ENCODE results near the gene RCSD1. TPM values are rescaled to one million over a fixed set of nuclear protein-coding genes. Genes with fewer than 3 reads are reported as not detected.

RCSD1 gene
- total and polyA plus RNA-seq, 2 experiments from 2014 or later = 0.77 to 0.80 TPM

DNA sequence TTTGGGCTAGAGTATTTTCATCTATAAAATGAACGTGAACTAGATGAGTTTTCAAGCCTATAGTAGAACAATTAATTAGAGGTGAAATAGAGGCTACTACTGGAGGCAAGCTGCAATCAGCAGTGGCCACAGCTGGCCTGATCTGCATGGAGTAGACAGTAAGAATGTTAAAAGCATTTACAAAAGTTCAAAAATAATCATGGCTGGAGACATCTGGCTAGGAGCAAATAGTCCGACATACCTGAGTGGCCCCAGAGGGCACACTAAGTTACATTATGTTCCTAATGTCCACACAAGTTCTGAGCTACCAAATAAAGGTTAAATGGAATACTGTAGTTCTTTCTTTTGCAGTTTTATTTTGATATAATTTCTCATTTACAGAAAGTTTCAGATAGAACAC is 119.7 kb downstream of the RCSD1 start:
- Histone ChIP-seq H3K9me2 (replicated peaks; ENCODE audit: insufficient read depth) (no peaks in the 10 kb centered on the region), H3K4me1 (ENCODE audit: insufficient read depth) (no peaks in the 10 kb centered on the region), H3K9me3 (ENCODE audit: low read depth) (no peaks in the 10 kb centered on the region), H2AFZ (no peak overlapping the region), H3K4me2 (no peak overlapping the region), H3K4me3 (no peak overlapping the region), H3K27ac (no peak overlapping the region), H4K20me1 (ENCODE audit: insufficient read depth, poor library complexity, severe bottlenecking) (peaks cover 50% of the 10 kb centered on the region), H3K27me3 (no peaks in the 10 kb centered on the region), H3K36me3 (replicated peaks; ENCODE audit: insufficient read depth, low read depth) (no peaks in the 10 kb centered on the region), H3K79me2 (peaks cover 100% of the 10 kb centered on the region)
- no peak for DNase-seq (ENCODE audit: low spot score)
- TF ChIP-seq EZH2 (IDR thresholded peaks at IDR 0.05; ENCODE audit: borderline replicate concordance) (no peak), EZH2phosphoT487 (IDR thresholded peaks at IDR 0.05; ENCODE audit: low read depth, severe bottlenecking, unreplicated experiment) (no peak)
- TF ChIP-seq, protein P1, sequence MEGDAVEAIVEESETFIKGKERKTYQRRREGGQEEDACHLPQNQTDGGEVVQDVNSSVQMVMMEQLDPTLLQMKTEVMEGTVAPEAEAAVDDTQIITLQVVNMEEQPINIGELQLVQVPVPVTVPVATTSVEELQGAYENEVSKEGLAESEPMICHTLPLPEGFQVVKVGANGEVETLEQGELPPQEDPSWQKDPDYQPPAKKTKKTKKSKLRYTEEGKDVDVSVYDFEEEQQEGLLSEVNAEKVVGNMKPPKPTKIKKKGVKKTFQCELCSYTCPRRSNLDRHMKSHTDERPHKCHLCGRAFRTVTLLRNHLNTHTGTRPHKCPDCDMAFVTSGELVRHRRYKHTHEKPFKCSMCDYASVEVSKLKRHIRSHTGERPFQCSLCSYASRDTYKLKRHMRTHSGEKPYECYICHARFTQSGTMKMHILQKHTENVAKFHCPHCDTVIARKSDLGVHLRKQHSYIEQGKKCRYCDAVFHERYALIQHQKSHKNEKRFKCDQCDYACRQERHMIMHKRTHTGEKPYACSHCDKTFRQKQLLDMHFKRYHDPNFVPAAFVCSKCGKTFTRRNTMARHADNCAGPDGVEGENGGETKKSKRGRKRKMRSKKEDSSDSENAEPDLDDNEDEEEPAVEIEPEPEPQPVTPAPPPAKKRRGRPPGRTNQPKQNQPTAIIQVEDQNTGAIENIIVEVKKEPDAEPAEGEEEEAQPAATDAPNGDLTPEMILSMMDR (IDR thresholded peaks at IDR 0.05; ENCODE audit: poor library complexity) = no peak
- 67% methylated on average over 2 of the region's 2 CpGs for WGBS (ENCODE audit: low lambda C conversion rate, missing lambda C conversion rate)

DNA sequence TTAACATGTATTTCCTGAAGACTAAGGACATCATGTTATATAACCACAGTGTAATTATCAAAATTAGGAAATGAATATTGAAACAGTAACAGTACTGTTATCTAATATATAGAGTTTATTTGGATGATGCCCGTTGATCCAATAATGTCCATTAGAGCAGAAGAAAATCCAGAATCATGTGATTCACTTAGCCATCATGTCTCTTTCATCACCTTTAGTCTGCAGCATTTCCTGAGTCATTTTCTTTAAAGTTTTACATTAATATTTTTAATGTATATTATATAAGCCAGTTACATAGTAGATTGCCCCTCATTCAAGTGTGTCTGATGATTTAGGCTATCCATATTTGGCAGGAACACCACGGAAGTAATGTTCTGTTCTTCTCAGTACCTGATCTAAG is 120.6 kb downstream of the RCSD1 start:
- H4K20me1 ChIP-seq (ENCODE audit: insufficient read depth, poor library complexity, severe bottlenecking) = peaks cover 52% of the 10 kb centered on the region
- no peaks in the 10 kb centered on the region for H3K27me3 ChIP-seq
- no peak overlapping the region for H3K27ac ChIP-seq
- H3K36me3 ChIP-seq (replicated peaks; ENCODE audit: insufficient read depth, low read depth) = no peaks in the 10 kb centered on the region
- WGBS (ENCODE audit: low lambda C conversion rate, missing lambda C conversion rate) = 93% methylated on average over 2 of the region's 2 CpGs
- H3K9me3 ChIP-seq (ENCODE audit: low read depth) = no peaks in the 10 kb centered on the region
- peaks cover 100% of the 10 kb centered on the region for H3K79me2 ChIP-seq
- no peak for TF ChIP-seq EZH2phosphoT487 (IDR thresholded peaks at IDR 0.05; ENCODE audit: low read depth, severe bottlenecking, unreplicated experiment)
- TF ChIP-seq, protein P1 (IDR thresholded peaks at IDR 0.05; ENCODE audit: poor library complexity) = no peak
- no peak for TF ChIP-seq EZH2 (IDR thresholded peaks at IDR 0.05; ENCODE audit: borderline replicate concordance)
- H3K4me1 ChIP-seq (ENCODE audit: insufficient read depth) = peaks cover 6% of the 10 kb centered on the region
- no peak for DNase-seq (ENCODE audit: low spot score)
- no peak overlapping the region for H3K4me3 ChIP-seq
- H2AFZ ChIP-seq = no peak overlapping the region
- H3K4me2 ChIP-seq = no peak overlapping the region
- no peaks in the 10 kb centered on the region for H3K9me2 ChIP-seq (replicated peaks; ENCODE audit: insufficient read depth)

DNA sequence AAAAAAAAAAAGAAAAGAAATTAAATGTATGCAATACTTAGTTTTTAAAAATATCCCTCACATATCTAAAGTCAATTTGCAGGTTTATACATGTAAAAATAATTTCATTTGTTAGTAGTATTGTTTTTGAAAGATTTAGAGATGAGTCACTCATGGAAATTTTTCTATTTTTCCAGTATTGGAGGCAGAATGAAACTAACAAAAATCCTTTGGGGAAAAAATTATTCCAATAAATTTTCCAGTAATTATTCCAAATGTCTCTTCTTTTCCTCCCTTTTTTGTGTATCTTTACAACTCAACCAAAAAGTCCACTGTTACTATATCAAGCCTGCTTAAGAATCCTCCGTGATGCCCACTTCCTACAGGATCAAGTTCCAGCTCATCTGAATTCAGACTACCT is 121.6 kb downstream of the RCSD1 start:
- H3K9me2 ChIP-seq (replicated peaks; ENCODE audit: insufficient read depth) = no peaks in the 10 kb centered on the region
- no peak overlapping the region for H3K4me3 ChIP-seq
- H3K4me1 ChIP-seq (ENCODE audit: insufficient read depth) = peaks cover 14% of the 10 kb centered on the region
- no peaks in the 10 kb centered on the region for H3K27me3 ChIP-seq
- no peak overlapping the region for H3K27ac ChIP-seq
- H3K9me3 ChIP-seq (ENCODE audit: low read depth) = no peaks in the 10 kb centered on the region
- no peak overlapping the region for H2AFZ ChIP-seq
- 84% methylated on average over 1 of the region's 1 CpG for WGBS (ENCODE audit: low lambda C conversion rate, missing lambda C conversion rate)
- peaks cover 100% of the 10 kb centered on the region for H3K79me2 ChIP-seq
- TF ChIP-seq, protein P1 (IDR thresholded peaks at IDR 0.05; ENCODE audit: poor library complexity) = no peak
- TF ChIP-seq EZH2 (IDR thresholded peaks at IDR 0.05; ENCODE audit: borderline replicate concordance) = no peak
- TF ChIP-seq EZH2phosphoT487 (IDR thresholded peaks at IDR 0.05; ENCODE audit: low read depth, severe bottlenecking, unreplicated experiment) = no peak
- H3K36me3 ChIP-seq (replicated peaks; ENCODE audit: insufficient read depth, low read depth) = no peaks in the 10 kb centered on the region
- DNase-seq (ENCODE audit: low spot score) = no peak
- H4K20me1 ChIP-seq (ENCODE audit: insufficient read depth, poor library complexity, severe bottlenecking) = peaks cover 53% of the 10 kb centered on the region
- no peak overlapping the region for H3K4me2 ChIP-seq

All from hepatocyte (in vitro differentiated cells).